ENCODE data around the gene CCDC85A. TPM values are rescaled to one million over a fixed set of nuclear protein-coding genes. Genes with fewer than 3 reads are reported as not detected.

CCDC85A gene
- total RNA-seq, 2 donors from 2014 or later, result 0.40 to 0.42 TPM

DNA sequence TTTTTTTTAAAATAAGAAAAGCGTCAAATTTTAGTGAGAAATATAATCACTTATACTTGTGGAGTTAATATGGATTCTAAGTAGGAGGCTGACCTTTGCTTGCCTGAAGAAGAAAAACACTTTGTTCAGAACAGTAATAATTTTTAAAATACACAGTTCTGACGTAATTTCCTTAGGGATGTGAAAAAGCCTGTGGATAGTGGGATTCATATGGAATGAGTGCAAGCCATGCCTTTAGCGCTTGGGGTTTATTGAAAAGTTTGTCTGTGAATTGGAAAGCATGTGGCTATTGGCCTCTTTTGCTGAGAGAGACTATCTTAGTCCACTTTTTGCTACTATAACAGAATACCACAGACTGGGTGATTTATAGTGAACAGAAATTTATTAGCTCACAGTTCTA is 151.3 kb downstream of the CCDC85A start:
- DNase-seq, result no peak
- H3K9me3 ChIP-seq, result no peaks in the 10 kb centered on the region
- H3K9ac ChIP-seq (ENCODE audit: low read depth in 2 of 2, low read length in 2 of 2), result no peak overlapping the region
- H3K4me3 ChIP-seq, result no peak overlapping the region
- H3K36me3 ChIP-seq, result no peaks in the 10 kb centered on the region
- no peaks in the 10 kb centered on the region for H3K27me3 ChIP-seq
- H3K27ac ChIP-seq, result no peak overlapping the region
- H3K4me1 ChIP-seq, result no peaks in the 10 kb centered on the region
- TF ChIP-seq, protein P1, sequence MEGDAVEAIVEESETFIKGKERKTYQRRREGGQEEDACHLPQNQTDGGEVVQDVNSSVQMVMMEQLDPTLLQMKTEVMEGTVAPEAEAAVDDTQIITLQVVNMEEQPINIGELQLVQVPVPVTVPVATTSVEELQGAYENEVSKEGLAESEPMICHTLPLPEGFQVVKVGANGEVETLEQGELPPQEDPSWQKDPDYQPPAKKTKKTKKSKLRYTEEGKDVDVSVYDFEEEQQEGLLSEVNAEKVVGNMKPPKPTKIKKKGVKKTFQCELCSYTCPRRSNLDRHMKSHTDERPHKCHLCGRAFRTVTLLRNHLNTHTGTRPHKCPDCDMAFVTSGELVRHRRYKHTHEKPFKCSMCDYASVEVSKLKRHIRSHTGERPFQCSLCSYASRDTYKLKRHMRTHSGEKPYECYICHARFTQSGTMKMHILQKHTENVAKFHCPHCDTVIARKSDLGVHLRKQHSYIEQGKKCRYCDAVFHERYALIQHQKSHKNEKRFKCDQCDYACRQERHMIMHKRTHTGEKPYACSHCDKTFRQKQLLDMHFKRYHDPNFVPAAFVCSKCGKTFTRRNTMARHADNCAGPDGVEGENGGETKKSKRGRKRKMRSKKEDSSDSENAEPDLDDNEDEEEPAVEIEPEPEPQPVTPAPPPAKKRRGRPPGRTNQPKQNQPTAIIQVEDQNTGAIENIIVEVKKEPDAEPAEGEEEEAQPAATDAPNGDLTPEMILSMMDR (IDR thresholded peaks at IDR 0.05), result no peak
- intact Hi-C loops (cut with DNase I), result no loop called here

DNA sequence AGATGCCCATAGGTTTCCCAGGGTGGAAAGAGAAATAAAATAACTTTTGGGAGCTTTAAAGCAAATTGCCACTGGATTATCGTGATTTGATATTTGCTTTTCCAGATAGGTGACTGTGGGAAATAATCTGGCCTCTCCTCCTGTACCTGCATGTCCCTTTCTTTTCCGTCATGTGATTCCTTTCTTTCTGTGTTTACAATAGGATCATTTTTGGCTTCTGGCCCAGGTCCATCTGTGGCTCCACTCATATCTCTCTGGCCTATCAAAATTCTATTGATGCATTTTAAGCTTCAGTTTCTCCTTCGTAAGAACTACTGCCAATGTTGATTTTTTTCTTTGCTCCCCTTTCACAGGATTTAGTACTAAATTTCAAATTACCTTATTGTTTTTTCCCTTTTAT is 153.6 kb downstream of the CCDC85A start:
- Histone ChIP-seq H3K9ac (ENCODE audit: low read depth in 2 of 2, low read length in 2 of 2) (no peak overlapping the region), H3K36me3 (no peaks in the 10 kb centered on the region), H3K9me3 (no peaks in the 10 kb centered on the region), H3K27me3 (no peaks in the 10 kb centered on the region), H3K4me1 (no peaks in the 10 kb centered on the region), H3K4me3 (no peak overlapping the region), H3K27ac (no peak overlapping the region)
- TF ChIP-seq, protein P1 (IDR thresholded peaks at IDR 0.05), result no peak
- intact Hi-C loops (cut with DNase I), result no loop called here
- no peak for DNase-seq

GRCh38 chr2:56338232-56338631 is 154.4 kb downstream of the CCDC85A start:
- Histone ChIP-seq H3K9me3 (no peaks in the 10 kb centered on the region), H3K4me1 (no peaks in the 10 kb centered on the region), H3K27me3 (no peaks in the 10 kb centered on the region), H3K36me3 (no peaks in the 10 kb centered on the region), H3K27ac (no peak overlapping the region), H3K9ac (ENCODE audit: low read depth in 2 of 2, low read length in 2 of 2) (no peak overlapping the region), H3K4me3 (no peak overlapping the region)
- DNase-seq, result no peak
- intact Hi-C loops (cut with DNase I), result no loop called here
- TF ChIP-seq, protein P1 (IDR thresholded peaks at IDR 0.05), result no peak

DNA sequence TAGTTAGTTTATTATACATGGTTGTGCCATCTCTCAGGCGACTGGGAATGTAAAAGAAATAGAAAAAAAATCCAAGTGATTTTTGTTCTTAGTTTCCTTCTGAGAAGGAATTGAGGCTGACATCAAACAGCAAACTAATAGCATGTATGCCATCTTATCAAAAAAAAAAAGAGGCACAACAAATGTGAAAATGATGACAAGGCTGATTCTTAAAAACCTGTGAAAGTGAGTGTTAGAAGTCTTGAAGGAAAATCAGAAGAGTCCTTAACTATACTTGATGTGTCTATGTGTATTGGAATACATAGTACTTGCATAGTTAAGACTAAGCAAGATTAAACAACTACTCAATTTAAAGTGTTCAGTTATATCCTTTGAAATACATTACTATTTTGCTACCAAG is 161.0 kb downstream of the CCDC85A start:
- intact Hi-C loops (cut with DNase I), result no loop called here
- Histone ChIP-seq H3K27ac (no peak overlapping the region), H3K36me3 (no peaks in the 10 kb centered on the region), H3K4me3 (no peak overlapping the region), H3K4me1 (no peaks in the 10 kb centered on the region), H3K9me3 (no peaks in the 10 kb centered on the region), H3K27me3 (no peaks in the 10 kb centered on the region), H3K9ac (ENCODE audit: low read depth in 2 of 2, low read length in 2 of 2) (no peak overlapping the region)
- no peak for DNase-seq
- TF ChIP-seq, protein P1 (IDR thresholded peaks at IDR 0.05), result no peak

DNA sequence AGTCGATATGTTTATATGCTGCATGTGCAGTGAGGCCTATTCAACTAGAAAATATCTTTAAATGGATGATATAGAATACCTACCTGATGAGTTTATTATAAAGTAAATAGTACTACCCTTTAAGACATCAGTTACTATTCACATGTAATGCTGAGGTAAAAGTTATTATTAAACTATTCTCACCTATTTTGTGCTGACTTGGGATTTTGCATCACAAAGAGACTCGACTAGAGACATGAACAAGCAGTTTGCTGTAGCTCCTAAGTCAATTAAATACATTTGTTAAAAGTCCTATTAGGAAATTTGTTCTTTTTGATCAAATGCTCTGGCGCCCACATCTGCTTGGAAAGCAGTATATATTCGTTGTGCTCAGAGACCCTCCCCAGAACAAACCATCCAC is 164.1 kb downstream of the CCDC85A start:
- intact Hi-C loops (cut with DNase I), result no loop called here
- Histone ChIP-seq H3K27me3 (no peaks in the 10 kb centered on the region), H3K4me3 (no peak overlapping the region), H3K36me3 (no peaks in the 10 kb centered on the region), H3K27ac (no peak overlapping the region), H3K9me3 (no peaks in the 10 kb centered on the region), H3K4me1 (no peaks in the 10 kb centered on the region), H3K9ac (ENCODE audit: low read depth in 2 of 2, low read length in 2 of 2) (no peak overlapping the region)
- DNase-seq, result no peak
- TF ChIP-seq, protein P1 (IDR thresholded peaks at IDR 0.05), result no peak
